ENCODE results near the gene SRPRB. TPM values are rescaled to one million over a fixed set of nuclear protein-coding genes. Genes with fewer than 3 reads are reported as not detected.

The SRPRB gene
- total and polyA plus RNA-seq, 7 donors = 4.2 to 33.3 (median 14.9) TPM

- 92 to 93% methylated on average over 5 of the region's 5 CpGs for WGBS, 2 donors
- H3K9me3 ChIP-seq = no peaks in the 10 kb centered on the region
- intact Hi-C loops (cut with DNase I) = loop anchor here (5.0 to 10.0 kb wide), 2 partner anchors 231 to 1079 kb away; partner anchors contain the start of genes CDV3 and NPHP3
- H3K4me1 ChIP-seq = peaks cover 0 to 18% (median 6%) of the 10 kb centered on the region in 4 donors
- no peak overlapping the region for H3K27ac ChIP-seq
- H3K4me3 ChIP-seq = no peak overlapping the region
- no peak for DNase-seq
- peaks cover 0 to 6% (median 0%) of the 10 kb centered on the region in 4 donors for H3K36me3 ChIP-seq
- peaks cover 0 to 3% (median 0%) of the 10 kb centered on the region in 3 donors for H3K27me3 ChIP-seq
- TF ChIP-seq POLR2A (IDR thresholded peaks at IDR 0.05) (no peak), EP300 (IDR thresholded peaks at IDR 0.05) (no peak), CTCF (IDR thresholded peaks at IDR 0.05) (no peak), POLR2AphosphoS5 (IDR thresholded peaks at IDR 0.05) (no peak)
Observed at GRCh38 chr3:133803469-133803868, 2.1 kb upstream of the SRPRB start.

- Histone ChIP-seq H3K36me3 (peaks cover 0 to 19% (median 0%) of the 10 kb centered on the region in 4 donors), H3K27ac (no peak overlapping the region), H3K9me3 (no peaks in the 10 kb centered on the region), H3K27me3 (no peaks in the 10 kb centered on the region), H3K4me1 (peaks cover 0 to 18% (median 6%) of the 10 kb centered on the region in 4 donors), H3K4me3 (peak overlapping the region in 3 of 4 donors; percentile 77 to 91 (median 88))
- intact Hi-C loops (cut with DNase I) = loop anchor here (5.0 to 10.0 kb wide), 2 partner anchors 233 to 1080 kb away; partner anchors contain the start of genes CDV3 and NPHP3
- DNase-seq = no peak
- WGBS, 2 donors = 40 to 57% methylated on average over 4 of the region's 4 CpGs
- TF ChIP-seq CTCF (IDR thresholded peaks at IDR 0.05) (no peak), POLR2AphosphoS5 (IDR thresholded peaks at IDR 0.05) (no peak), EP300 (IDR thresholded peaks at IDR 0.05) (no peak), POLR2A (IDR thresholded peaks at IDR 0.05) (no peak)
Observed at GRCh38 chr3:133804896-133805295, 719 bp upstream of the SRPRB start.

- intact Hi-C loops (cut with DNase I) = loop anchor here (10.0 kb wide), 1 partner anchor 1081 kb away; the partner anchor contains the start of gene NPHP3
- 11 to 14% methylated on average over 15 of the region's 15 CpGs for WGBS, 2 donors
- peak overlapping the region; percentile 77 to 91 (median 84) for H3K4me3 ChIP-seq
- no peaks in the 10 kb centered on the region for H3K9me3 ChIP-seq
- no peaks in the 10 kb centered on the region for H3K27me3 ChIP-seq
- peaks cover 0 to 18% (median 6%) of the 10 kb centered on the region in 4 donors for H3K4me1 ChIP-seq
- H3K27ac ChIP-seq = peak overlapping the region in 3 of 4 donors; percentile 71 to 81 (median 77)
- no peak for DNase-seq
- peaks cover 0 to 23% (median 0%) of the 10 kb centered on the region in 4 donors for H3K36me3 ChIP-seq
- TF ChIP-seq CTCF (IDR thresholded peaks at IDR 0.05) = no peak
- no peak for TF ChIP-seq POLR2AphosphoS5 (IDR thresholded peaks at IDR 0.05)
- TF ChIP-seq EP300 (IDR thresholded peaks at IDR 0.05) = no peak
- no peak for TF ChIP-seq POLR2A (IDR thresholded peaks at IDR 0.05)
Observed at GRCh38 chr3:133805384-133805701, 272 bp upstream of the SRPRB start.

GRCh38 chr3:133812872-133813271 is 7.3 kb downstream of the SRPRB start:
- 85 to 96% methylated on average over 1 of the region's 1 CpG for WGBS, 2 donors
- Histone ChIP-seq H3K4me1 (no peaks in the 10 kb centered on the region), H3K27me3 (no peaks in the 10 kb centered on the region), H3K27ac (no peak overlapping the region), H3K9me3 (no peaks in the 10 kb centered on the region), H3K36me3 (peaks cover 3 to 94% (median 10%) of the 10 kb centered on the region in 4 donors), H3K4me3 (no peak overlapping the region)
- intact Hi-C loops (cut with DNase I) = no loop called here
- no peak for DNase-seq
- TF ChIP-seq CTCF (IDR thresholded peaks at IDR 0.05) = no peak

GRCh38 chr3:133815386-133815785 is 9.8 kb downstream of the SRPRB start:
- Histone ChIP-seq H3K4me3 (no peak overlapping the region), H3K27me3 (no peaks in the 10 kb centered on the region), H3K9me3 (no peaks in the 10 kb centered on the region), H3K27ac (no peak overlapping the region), H3K4me1 (no peaks in the 10 kb centered on the region), H3K36me3 (peaks cover 10 to 91% (median 16%) of the 10 kb centered on the region in 4 donors)
- 88 to 89% methylated on average over 2 of the region's 2 CpGs for WGBS, 2 donors
- TF ChIP-seq CTCF (IDR thresholded peaks at IDR 0.05) (no peak), EP300 (IDR thresholded peaks at IDR 0.05) (no peak), POLR2AphosphoS5 (IDR thresholded peaks at IDR 0.05) (no peak), POLR2A (IDR thresholded peaks at IDR 0.05) (no peak)
- intact Hi-C loops (cut with DNase I) = no loop called here
- DNase-seq = no peak
